Activated CD4-positive, CD25-positive, alpha-beta regulatory T cell treated with anti-CD3 and anti-CD28 coated beads, Interleukin-2, amount 50 U/mL, for 72 hours (primary cell): ENCODE results near the gene MINDY4.

Source experiments
- DNase-seq: peaks from one replicate; pipeline ENCODE4 v3.0.0; 2021

Gene MINDY4

GRCh38 chr7:30840141-30841024 lies 69.2 kb downstream of the MINDY4 start:
- DNase-seq, result no peak

- DNase-seq, result no peak
Observed at GRCh38 chr7:30841025-30841735, 70.0 kb downstream of the MINDY4 start.

DNA sequence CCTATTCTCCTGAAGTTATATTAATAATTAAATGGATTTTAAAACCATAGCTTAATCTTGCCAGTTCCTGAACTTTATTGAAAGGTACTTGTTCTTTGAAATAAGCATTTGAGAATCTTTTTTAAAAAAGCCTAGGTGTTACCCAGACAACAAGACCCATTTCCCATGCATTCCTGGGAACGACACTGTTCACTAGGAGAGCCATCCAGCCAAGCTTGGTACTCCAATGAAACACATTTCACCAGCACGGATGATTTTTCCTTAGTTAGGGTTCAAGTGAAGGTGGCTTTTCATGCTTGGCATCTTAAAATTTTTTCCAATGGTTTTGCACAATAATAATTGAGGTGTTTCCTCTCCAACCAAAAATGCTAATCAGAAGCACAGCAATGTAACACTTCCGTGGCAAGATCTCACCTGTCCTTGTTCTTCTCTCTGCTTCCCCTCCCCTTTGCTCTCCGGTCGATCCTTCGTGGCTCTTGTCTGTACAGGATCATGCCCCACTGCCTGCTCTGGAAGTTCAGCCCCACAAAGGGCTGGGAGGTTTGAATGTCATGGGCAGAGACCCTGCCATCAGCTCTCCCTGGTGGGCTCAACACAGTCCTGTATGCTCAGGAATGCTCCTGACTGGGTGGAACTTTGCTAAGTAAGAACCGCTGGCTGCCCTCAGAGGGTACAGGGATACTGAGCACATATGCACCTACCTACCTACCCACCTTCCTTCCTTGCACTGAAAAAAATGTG lies 70.8 kb downstream of the MINDY4 start:
- DNase-seq, result no peak

DNA sequence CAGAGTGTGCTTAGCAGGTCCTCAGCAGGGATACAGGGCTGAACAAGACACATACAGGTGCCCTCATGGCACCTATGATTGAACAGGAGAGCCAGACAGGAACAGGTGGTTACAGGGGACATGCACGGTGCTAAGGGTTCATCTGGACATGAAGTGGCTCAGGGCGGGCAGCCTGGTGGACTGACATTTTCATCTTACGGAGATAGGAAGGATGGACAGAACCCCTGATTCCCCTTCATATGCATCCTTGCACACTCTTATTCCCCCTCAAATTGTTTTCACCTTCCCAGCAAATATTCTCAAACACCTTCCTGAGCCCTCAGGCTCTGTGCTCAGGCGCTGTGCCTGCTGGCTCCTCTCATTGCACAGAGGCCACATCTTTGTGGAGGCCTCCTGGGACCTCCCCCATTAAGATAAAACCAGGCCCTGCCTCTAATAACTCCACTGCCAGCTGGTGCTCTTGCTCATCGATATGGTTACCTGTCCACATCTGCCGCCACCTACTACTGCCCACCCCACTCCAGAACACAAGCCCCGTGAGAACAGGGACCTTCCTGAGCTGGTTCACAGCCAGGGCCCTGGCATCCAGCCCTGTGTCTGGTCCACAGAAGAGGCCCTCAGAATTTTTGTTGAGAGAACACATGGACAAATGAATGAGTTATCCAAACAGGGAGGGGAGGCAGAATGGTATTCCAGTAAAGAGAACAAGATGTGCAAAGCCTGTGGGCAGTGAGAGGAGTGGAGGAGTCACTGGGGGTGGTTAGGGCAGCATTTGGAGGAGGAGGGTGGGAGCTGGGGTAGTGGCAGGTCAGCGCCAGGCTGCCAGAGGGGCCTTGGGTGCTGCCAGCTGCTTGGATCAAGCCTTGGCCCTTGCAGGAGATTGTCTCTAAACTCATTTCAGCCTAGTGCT lies 71.6 kb downstream of the MINDY4 start:
- DNase-seq, result no peak

GRCh38 chr7:30843741-30844482 lies 72.7 kb downstream of the MINDY4 start:
- no peak for DNase-seq

GRCh38 chr7:30844483-30844874 lies 73.3 kb downstream of the MINDY4 start:
- no peak for DNase-seq

- DNase-seq, result no peak
Observed at GRCh38 chr7:30844916-30845315, 73.7 kb downstream of the MINDY4 start.

DNA sequence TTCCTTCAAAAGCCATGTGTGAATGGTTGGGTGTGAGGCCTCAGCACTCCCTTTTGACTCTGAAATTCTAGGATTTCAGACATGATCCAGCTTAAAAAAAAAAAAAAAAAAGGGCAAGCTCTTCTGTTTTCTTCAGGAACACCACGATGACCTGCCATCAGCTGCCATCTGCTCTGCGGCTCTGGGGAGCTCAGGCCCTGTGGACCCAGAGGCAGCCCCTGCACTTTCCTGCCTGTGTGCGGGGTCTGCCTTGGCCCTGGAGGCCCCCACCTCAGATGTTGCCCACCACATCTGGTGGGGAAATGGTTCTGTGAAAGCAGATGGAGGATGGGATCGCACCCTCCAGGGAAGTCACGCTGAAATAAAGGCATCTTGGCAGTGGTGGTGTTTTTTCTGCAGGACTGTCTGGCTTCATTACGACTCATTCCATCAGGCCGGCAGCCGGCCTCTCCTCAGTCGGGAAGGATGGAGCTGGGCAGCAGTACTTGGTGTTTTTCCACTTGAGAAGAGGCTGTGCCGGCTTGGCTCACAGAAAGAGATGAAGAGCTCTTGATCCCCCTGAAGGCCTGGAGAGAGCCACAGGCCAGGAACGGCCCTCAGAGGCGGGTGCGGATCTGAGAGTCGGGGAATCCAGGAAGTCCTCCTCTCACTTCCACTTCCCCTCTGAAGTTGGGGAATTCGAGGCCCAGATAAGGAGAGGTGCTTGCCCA lies 74.4 kb downstream of the MINDY4 start:
- no peak for DNase-seq

DNA sequence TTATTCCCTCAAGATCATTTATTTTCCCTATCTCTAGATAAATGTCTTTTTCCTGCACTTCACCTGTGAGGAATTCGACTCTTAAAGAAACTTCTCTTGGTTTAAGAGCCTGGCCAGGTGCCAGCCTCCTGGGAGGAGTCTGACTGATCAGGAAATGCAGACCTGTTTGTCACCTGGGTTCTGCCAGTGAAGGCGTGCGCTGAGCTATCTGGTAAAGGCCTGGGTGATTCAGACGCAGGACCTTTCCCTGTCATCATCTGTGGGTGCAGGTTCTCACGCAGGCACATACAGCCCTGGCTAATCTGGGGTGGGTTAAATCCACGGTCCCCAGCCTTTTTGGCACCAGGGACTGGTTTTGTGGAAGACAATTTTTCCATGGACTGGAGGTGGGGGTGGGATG lies 75.2 kb downstream of the MINDY4 start:
- no peak for DNase-seq

GRCh38 chr7:30848121-30848855 lies 77.1 kb downstream of the MINDY4 start:
- DNase-seq, result no peak

DNA sequence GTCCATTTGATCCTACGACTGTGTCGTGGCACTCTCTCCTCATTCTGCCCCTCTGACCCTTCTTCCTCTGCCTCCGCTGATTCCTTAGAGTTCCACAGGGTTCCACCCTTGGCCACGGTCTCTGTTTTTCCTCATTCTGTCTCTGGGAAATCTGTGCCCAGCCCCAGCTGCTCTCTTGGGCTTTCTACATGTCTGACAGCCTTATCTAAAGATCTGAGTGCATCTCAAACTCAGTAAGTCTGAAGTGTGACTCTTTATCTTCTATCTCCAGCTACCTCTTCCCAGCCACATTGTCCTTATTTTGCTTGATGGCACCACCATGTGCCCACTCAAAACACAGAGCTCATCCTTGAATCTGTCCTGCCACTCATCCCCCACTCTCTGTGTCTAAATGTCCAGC lies 78.3 kb downstream of the MINDY4 start:
- no peak for DNase-seq

GRCh38 chr7:30850426-30850825 lies 79.2 kb downstream of the MINDY4 start:
- no peak for DNase-seq

DNA sequence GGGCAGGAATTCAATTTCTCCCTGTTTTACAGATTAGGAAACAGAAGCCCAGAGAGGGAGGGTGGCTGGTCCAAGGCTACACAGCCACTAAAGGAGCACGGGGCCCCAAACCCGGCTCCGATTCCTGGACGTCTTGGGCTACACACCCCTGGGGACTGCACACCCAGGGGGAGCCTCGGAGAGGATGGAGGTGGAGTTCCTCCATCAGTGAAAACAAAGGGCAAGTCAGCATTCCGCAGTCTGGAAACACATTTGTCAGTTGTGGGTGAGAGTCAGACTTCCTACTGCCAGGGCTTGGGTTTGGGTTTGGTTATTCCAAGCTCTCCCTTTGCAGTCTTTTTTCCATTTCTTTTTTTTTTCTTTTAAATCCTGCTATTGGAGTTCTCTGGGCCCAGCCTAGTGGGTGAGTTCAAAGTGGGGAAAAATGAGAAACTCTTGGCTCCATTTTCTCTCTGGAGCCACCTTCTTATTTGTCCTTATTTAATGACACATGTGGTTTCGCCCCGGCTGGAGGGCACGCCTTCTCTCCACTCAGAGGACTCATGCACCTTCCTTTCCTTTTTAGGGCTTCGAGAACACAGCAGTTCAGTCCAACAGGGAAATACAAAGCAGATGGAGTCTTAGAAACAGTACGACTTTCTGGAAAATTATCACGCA lies 80.6 kb downstream of the MINDY4 start:
- no peak for DNase-seq

DNA sequence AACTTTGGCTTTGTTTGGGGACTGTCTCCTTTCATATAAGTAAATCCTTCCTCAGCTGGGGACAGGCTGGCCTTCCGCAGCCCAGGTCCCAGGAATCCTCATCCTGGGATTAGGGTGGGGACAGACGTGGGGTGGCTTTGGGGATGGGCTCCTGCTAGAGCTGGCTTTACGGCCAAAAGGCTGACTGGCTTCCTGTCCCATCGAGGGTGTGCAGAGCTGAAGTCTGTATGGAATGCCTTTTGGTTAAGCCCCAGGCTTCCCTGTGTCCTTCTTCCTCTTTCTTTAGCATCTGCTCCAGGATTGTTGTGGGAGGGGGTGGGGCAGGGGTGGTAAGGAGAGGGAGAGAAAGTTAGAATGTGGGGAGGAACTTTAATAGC lies 81.1 kb downstream of the MINDY4 start:
- no peak for DNase-seq

- DNase-seq, result no peak
Observed at GRCh38 chr7:30852744-30853288, 81.6 kb downstream of the MINDY4 start.

- no peak for DNase-seq
Observed at GRCh38 chr7:30853576-30853975, 82.4 kb downstream of the MINDY4 start.

- DNase-seq, result no peak
Observed at GRCh38 chr7:30855936-30856335, 84.7 kb downstream of the MINDY4 start.

- DNase-seq, result no peak
Observed at GRCh38 chr7:30858576-30858975, 87.4 kb downstream of the MINDY4 start.

DNA sequence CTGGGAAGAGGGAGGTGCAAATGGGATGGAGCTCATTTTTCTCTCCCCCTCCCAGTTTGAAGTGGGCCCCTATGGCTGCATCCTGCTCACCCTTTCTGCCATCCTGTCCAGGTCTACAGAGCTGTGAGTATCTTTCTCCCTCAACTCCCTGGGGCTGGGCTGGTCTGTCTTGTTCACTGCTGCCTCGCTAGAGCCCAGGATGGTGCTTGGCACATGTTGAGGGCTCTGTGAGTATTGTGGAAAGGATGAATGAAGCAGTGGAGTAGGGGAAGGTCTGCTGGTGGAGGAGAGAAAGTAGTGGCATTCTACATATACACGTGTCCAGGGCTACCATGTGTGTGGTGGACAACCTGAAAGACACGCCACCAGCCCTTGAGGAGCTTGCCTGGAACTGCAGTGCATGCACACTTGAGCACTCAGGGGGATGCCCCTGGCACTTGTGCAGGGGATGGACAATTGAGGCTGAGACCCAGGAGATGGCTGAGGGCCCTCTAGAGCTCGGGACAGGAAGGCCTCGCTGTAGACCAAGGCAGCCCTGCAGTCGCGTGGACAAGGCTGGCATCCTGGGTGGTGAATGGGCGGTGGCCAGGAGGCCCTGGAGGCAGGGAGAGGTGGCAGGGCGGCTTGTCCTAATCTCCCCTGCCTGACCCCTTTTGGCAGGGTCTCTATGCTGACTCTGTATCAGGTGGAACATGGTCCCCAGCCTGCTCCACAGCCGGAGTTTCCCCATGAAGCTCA lies 88.2 kb downstream of the MINDY4 start:
- no peak for DNase-seq
